D721Med (cell line): ENCODE data around the gene CMTR1.
"Not testable (repeated sequence)": the region's sequence is repeated elsewhere in the genome, so short reads cannot be mapped to it uniquely, and the experiment has no call there.

Experiments used
- DNase-seq: peaks from one replicate; pipeline ENCODE4 v3.0.0; 2011; ENCODE audit warnings: low spot score; ENCODE audit not compliant: insufficient read length
- FAIRE-seq: peaks from 2 replicates; lab custom pipeline; 2011; peaks lifted over from hg19 to GRCh38; lab: Jason Lieb, UNC
- TF ChIP-seq, protein P1 (sequence below): IDR thresholded peaks from 2 replicates; pipeline ENCODE4 v1.5.1; 2012; ENCODE audit warnings: mild to moderate bottlenecking, control low read depth; ENCODE audit not compliant: insufficient read depth; ENCODE audit errors: missing control alignments

CMTR1 gene

DNA sequence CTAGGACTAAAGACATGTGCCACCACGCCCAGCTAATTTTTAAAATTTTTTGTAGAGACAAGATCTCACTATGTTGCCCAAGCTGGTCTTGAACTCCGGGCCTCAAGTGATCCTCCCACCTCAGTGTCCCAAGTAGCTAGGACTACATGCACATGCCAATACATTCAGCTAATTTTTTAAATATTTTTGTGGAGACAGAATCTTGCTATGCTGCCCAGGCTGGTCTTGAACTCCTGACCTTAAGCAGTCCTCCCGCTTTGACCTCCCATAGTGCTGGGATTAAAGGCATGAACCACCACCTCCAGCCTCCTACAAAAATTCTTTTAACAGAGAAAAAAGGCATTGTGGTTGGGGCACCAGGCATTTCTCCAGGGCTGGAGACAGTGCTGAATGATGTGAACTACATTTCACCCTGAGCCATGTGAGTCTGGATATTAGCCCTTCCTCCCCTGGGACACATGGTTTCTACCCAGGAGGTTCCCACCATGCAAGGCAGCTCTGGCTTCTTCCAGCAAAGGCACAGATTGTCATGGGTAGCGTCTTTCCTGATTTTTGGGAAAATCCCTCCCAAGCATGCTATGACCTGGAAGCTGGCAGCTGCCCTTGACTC, 36.3 kb upstream of the CMTR1 start:
- DNase-seq (no peak), FAIRE-seq (no peak)
- TF ChIP-seq, protein P1, sequence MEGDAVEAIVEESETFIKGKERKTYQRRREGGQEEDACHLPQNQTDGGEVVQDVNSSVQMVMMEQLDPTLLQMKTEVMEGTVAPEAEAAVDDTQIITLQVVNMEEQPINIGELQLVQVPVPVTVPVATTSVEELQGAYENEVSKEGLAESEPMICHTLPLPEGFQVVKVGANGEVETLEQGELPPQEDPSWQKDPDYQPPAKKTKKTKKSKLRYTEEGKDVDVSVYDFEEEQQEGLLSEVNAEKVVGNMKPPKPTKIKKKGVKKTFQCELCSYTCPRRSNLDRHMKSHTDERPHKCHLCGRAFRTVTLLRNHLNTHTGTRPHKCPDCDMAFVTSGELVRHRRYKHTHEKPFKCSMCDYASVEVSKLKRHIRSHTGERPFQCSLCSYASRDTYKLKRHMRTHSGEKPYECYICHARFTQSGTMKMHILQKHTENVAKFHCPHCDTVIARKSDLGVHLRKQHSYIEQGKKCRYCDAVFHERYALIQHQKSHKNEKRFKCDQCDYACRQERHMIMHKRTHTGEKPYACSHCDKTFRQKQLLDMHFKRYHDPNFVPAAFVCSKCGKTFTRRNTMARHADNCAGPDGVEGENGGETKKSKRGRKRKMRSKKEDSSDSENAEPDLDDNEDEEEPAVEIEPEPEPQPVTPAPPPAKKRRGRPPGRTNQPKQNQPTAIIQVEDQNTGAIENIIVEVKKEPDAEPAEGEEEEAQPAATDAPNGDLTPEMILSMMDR: no peak

DNA sequence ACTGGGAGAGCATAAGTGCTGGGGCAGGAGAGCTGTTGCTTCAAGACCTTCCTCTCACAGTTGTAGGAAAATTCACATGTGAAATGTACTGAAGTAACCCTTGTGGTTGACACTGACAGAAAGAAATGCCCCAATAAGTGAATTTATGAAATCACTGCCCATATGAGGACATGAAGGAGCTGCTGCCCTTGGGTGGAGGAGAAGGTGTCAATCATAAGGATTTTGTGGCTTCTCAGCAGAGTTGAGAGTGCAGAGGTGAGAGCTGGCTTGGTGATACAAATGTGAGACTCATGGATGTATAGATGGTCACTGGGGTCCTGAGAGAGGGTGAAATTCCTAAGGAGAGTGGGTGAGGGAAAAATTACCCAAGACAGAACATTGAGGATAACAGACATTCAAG, 33.9 kb upstream of the CMTR1 start:
- no peak for DNase-seq
- FAIRE-seq: no peak
- TF ChIP-seq, protein P1: no peak

DNA sequence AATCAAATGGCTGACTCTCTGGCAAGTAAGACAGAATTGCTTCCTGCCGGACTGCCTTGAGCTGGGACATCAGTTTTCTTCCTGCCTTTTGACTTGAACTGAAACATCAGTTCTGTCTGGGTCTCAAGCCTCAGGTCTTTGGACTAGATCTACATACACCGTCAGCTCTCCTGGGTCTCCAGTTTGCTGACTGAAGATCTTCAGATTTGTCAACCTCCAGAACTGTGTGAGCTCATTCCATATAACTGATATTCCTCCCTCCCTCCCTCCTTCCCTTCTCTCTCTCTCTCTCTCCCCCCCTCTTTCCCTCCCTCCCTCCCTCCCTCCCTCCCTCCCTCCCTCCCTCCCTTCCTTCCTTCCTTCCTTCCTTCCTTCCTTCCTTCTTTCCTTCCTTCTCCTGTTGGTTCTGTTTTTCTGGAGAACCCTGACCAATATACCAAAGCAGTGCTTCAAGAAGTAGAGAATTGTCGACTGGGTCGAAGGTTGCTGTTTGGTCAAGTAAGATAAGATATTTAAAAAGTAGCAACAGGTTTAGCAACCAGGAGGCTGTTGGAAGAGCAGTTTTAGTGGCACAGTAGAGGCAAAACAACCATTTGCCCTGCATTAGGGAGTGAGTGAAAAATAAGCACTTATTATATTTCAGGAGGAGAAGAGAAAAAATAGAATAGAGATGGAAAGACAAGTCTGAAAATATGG, 33.1 kb upstream of the CMTR1 start:
- TF ChIP-seq, protein P1: no peak
- FAIRE-seq: no peak
- DNase-seq: no peak

DNA sequence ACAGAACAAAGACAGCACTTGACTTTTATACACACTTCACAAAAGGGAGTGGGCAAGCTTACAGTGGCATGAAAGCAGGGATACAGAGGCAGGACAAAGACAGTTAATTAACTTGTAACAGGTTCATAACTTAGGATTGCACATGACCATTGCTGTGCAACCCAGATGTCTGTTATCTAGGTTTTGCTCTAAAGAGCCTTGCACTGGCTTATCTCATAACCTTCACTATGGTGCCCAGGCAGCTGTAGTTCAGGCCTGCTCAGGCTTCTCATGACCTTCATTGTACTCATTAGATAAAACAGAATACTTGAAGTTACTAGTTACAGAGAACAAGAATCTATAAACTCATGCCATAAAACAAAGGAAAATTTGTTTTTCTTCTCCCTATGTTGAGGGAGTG, 31.4 kb upstream of the CMTR1 start:
- FAIRE-seq, DNase-seq: not testable (repeated sequence)

DNA sequence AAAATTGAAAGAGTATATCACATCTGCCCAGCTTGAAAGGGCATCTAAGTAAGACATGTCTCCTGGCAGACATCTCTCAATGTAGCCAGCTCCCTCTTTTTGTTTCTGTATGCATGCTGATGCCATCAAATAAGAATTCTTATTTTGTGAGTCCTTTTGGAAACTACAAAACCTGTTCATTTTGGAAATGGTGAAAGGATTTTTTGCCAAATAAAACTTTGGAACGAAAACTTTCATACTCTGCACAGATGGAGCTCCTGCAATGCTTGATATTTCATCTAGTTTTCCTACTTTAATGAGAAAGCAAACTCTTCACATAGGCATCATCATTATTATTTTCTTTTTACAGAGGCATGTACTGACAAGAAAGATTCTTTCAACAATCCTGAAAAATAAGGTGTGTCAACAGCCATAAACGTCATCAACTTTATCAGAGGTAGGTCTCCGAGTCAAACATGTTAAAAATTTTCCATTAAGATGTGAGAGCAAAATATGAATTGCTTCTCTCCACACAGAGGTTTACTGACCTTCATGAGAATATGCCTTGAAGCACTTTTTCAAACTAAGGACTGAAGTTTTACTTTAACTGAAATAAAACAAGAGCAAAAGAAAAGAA, 26.2 kb upstream of the CMTR1 start:
- TF ChIP-seq, protein P1: no peak
- FAIRE-seq (no peak), DNase-seq (no peak)

DNA sequence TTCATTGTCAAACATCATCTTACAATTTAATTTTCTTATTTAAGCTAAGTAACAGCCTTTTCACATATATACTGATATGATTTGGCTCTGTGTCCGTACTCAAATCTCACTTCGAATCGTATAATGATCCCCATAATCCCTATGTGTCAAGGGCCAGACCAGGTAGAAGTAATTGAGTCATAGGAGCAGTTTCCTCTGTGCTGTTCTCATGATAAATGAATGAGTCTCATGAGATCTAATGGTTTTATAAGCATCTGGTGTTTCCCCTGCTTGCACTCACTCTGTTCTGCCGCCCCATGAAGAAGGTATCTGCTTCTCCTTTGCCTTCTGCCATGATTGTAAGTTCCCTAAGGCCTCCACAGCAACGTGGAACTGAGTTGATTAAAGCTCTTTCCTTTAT, 25.1 kb upstream of the CMTR1 start:
- TF ChIP-seq, protein P1: no peak
- no peak for DNase-seq
- no peak for FAIRE-seq

DNA sequence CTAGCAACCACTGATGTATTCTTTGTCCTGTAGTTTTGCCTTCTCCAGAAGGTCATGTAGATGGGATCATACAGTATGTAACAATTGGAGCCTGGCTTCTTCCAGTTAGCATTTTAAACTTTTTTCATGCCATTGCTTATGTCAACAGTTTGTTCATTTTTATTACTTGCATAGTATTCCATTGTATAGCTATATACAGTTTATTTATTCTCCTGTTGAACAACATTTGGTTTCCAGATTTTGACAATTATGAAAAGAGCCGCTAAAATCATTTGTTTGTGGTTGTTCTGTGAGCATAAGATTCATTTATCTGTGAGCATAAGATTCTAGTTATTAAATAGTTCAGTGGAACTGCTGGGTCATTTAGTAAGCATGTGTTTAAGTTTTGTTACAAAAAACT, 23.5 kb upstream of the CMTR1 start:
- DNase-seq: no peak
- no peak for FAIRE-seq
- TF ChIP-seq, protein P1: no peak
